Natural killer cell treated with Interleukin-12 subunit alpha and Interleukin-12 subunit beta and Interleukin-15 and Interleukin-18, amount 100 ng/mL, for 72 hours (primary cell): ENCODE measurements around the gene B4GALT6. TPM values are rescaled to one million over a fixed set of nuclear protein-coding genes. Genes with fewer than 3 reads are reported as not detected.
A peak's percentile ranks its signal among the peaks of the same experiment; 100 is the strongest.

Experiments
- ATAC-seq, 2 donors: fragments of 150-1000 bp; cut with Tn5 transposase in 1 of 2; sonication (Bioruptor Pico), chemical (Tn5 transposase) in 1 of 2; 2 replicates each; pipeline ENCODE4 v1.10.0; 2021
- DNase-seq: peaks from one replicate; pipeline ENCODE4 v3.0.0; 2022; ENCODE audit warnings: low spot score
- H3K27ac Mint-ChIP-seq, 2 donors: 1 replicate in 1 of 2; 2 replicates in 1 of 2; pipeline ENCODE4 v1.8.0; 2022; ENCODE audit warnings: mixed read lengths in 2 of 2, mild to moderate bottlenecking in 1 of 2, moderate library complexity in 1 of 2
- H3K27me3 Mint-ChIP-seq, 2 donors: 1 replicate in 1 of 2; 2 replicates in 1 of 2; pipeline ENCODE4 v1.8.0; 2022; ENCODE audit warnings: mixed read lengths in 2 of 2
- H3K36me3 Mint-ChIP-seq: one replicate; pipeline ENCODE4 v1.8.0; 2022; ENCODE audit warnings: mixed read lengths
- H3K4me1 Mint-ChIP-seq, 2 donors: 1 replicate in 1 of 2; 2 replicates in 1 of 2; pipeline ENCODE4 v1.8.0; 2022; ENCODE audit warnings: low read depth in 2 of 2, mixed read lengths in 2 of 2, mild to moderate bottlenecking in 1 of 2
- H3K4me3 Mint-ChIP-seq: one replicate; pipeline ENCODE4 v1.8.0; 2022; ENCODE audit warnings: mixed read lengths
- H3K9me3 Mint-ChIP-seq: 2 replicates; pipeline ENCODE4 v1.8.0; 2022; ENCODE audit warnings: mixed read lengths
- total RNA-seq, 2 donors: library from RNA; stranded (reverse); gene quantifications; one replicate each; pipeline ENCODE4 v1.2.3, GENCODE V29; 2022

Gene B4GALT6
- total RNA-seq, 2 donors from 2014 or later = 2.3 to 23.6 TPM

GRCh38 chr18:31680831-31681568, 3.4 kb downstream of the B4GALT6 start:
- ATAC-seq = no peak
- Mint-ChIP-seq H3K27me3 (peaks cover 0 to 5% of the 10 kb centered on the region in 2 donors), H3K36me3 (no peaks in the 10 kb centered on the region), H3K27ac (peak overlapping the region in 1 of 2 donors; percentile 57), H3K4me1 (peaks cover 36 to 53% of the 10 kb centered on the region in 2 donors), H3K4me3 (no peak overlapping the region), H3K9me3 (no peaks in the 10 kb centered on the region)
- DNase-seq = no peak

- no peak for DNase-seq
- peaks cover 0 to 5% of the 10 kb centered on the region in 2 donors for H3K27me3 Mint-ChIP-seq
- ATAC-seq = no peak
- no peaks in the 10 kb centered on the region for H3K9me3 Mint-ChIP-seq
- peak overlapping the region in 1 of 2 donors; percentile 26 for H3K27ac Mint-ChIP-seq
- no peak overlapping the region for H3K4me3 Mint-ChIP-seq
- H3K4me1 Mint-ChIP-seq = peaks cover 36 to 51% of the 10 kb centered on the region in 2 donors
- H3K36me3 Mint-ChIP-seq = no peaks in the 10 kb centered on the region
Observed at GRCh38 chr18:31680433-31680811, 4.0 kb downstream of the B4GALT6 start.

- H3K27me3 Mint-ChIP-seq = peaks cover 0 to 5% of the 10 kb centered on the region in 2 donors
- DNase-seq = no peak
- H3K27ac Mint-ChIP-seq = peak overlapping the region in 1 of 2 donors; percentile 26
- H3K36me3 Mint-ChIP-seq = no peaks in the 10 kb centered on the region
- no peaks in the 10 kb centered on the region for H3K9me3 Mint-ChIP-seq
- no peak overlapping the region for H3K4me3 Mint-ChIP-seq
- no peak for ATAC-seq
- H3K4me1 Mint-ChIP-seq = peaks cover 41 to 55% of the 10 kb centered on the region in 2 donors
Observed at GRCh38 chr18:31679791-31680432, 4.5 kb downstream of the B4GALT6 start.

GRCh38 chr18:31679133-31679742, 5.1 kb downstream of the B4GALT6 start:
- Mint-ChIP-seq H3K4me1 (peaks cover 40 to 54% of the 10 kb centered on the region in 2 donors), H3K27me3 (peaks cover 0 to 5% of the 10 kb centered on the region in 2 donors), H3K4me3 (no peak overlapping the region), H3K27ac (peak overlapping the region in 1 of 2 donors; percentile 46), H3K9me3 (no peaks in the 10 kb centered on the region), H3K36me3 (no peaks in the 10 kb centered on the region)
- ATAC-seq (no peak), DNase-seq (no peak)

- DNase-seq (no peak), ATAC-seq (no peak)
- H3K4me3 Mint-ChIP-seq = no peak overlapping the region
- H3K27ac Mint-ChIP-seq = peak overlapping the region in 1 of 2 donors; percentile 46
- no peaks in the 10 kb centered on the region for H3K9me3 Mint-ChIP-seq
- no peaks in the 10 kb centered on the region for H3K27me3 Mint-ChIP-seq
- H3K36me3 Mint-ChIP-seq = no peaks in the 10 kb centered on the region
- peaks cover 32 to 47% of the 10 kb centered on the region in 2 donors for H3K4me1 Mint-ChIP-seq
Observed at GRCh38 chr18:31678425-31678824, 6.0 kb downstream of the B4GALT6 start.

- H3K27me3 Mint-ChIP-seq = no peaks in the 10 kb centered on the region
- no peaks in the 10 kb centered on the region for H3K9me3 Mint-ChIP-seq
- no peak for ATAC-seq
- H3K4me3 Mint-ChIP-seq = no peak overlapping the region
- peak overlapping the region in 1 of 2 donors; percentile 27 for H3K27ac Mint-ChIP-seq
- H3K4me1 Mint-ChIP-seq = peaks cover 24 to 43% of the 10 kb centered on the region in 2 donors
- no peak for DNase-seq
- H3K36me3 Mint-ChIP-seq = no peaks in the 10 kb centered on the region
Observed at GRCh38 chr18:31677592-31677991, 6.8 kb downstream of the B4GALT6 start.

GRCh38 chr18:31675404-31675803, 9.0 kb downstream of the B4GALT6 start:
- no peaks in the 10 kb centered on the region for H3K27me3 Mint-ChIP-seq
- H3K9me3 Mint-ChIP-seq = no peaks in the 10 kb centered on the region
- H3K36me3 Mint-ChIP-seq = no peaks in the 10 kb centered on the region
- peak overlapping the region in 1 of 2 donors; percentile 23 for H3K27ac Mint-ChIP-seq
- H3K4me1 Mint-ChIP-seq = peaks cover 13 to 32% of the 10 kb centered on the region in 2 donors
- H3K4me3 Mint-ChIP-seq = no peak overlapping the region
- ATAC-seq (no peak), DNase-seq (no peak)

GRCh38 chr18:31672628-31673135, 11.7 kb downstream of the B4GALT6 start:
- Mint-ChIP-seq H3K27me3 (no peaks in the 10 kb centered on the region), H3K4me1 (peaks cover 8 to 11% of the 10 kb centered on the region in 2 donors), H3K36me3 (no peaks in the 10 kb centered on the region), H3K9me3 (no peaks in the 10 kb centered on the region), H3K27ac (no peak overlapping the region), H3K4me3 (no peak overlapping the region)
- ATAC-seq = no peak
- DNase-seq = no peak

- Mint-ChIP-seq H3K4me1 (peaks cover 8% of the 10 kb centered on the region in 2 donors), H3K27ac (no peak overlapping the region), H3K9me3 (no peaks in the 10 kb centered on the region), H3K36me3 (no peaks in the 10 kb centered on the region), H3K27me3 (no peaks in the 10 kb centered on the region), H3K4me3 (no peak overlapping the region)
- DNase-seq (no peak), ATAC-seq (no peak)
Observed at GRCh38 chr18:31671951-31672350, 12.4 kb downstream of the B4GALT6 start.

GRCh38 chr18:31669541-31669940, 14.8 kb downstream of the B4GALT6 start:
- Mint-ChIP-seq H3K27me3 (no peaks in the 10 kb centered on the region), H3K4me3 (no peak overlapping the region), H3K4me1 (peaks cover 0 to 3% of the 10 kb centered on the region in 2 donors), H3K9me3 (no peaks in the 10 kb centered on the region), H3K27ac (no peak overlapping the region), H3K36me3 (no peaks in the 10 kb centered on the region)
- no peak for ATAC-seq
- DNase-seq = no peak

GRCh38 chr18:31667185-31667584, 17.2 kb downstream of the B4GALT6 start:
- H3K27ac Mint-ChIP-seq = no peak overlapping the region
- no peak for DNase-seq
- no peaks in the 10 kb centered on the region for H3K36me3 Mint-ChIP-seq
- no peaks in the 10 kb centered on the region for H3K27me3 Mint-ChIP-seq
- H3K9me3 Mint-ChIP-seq = no peaks in the 10 kb centered on the region
- no peak overlapping the region for H3K4me3 Mint-ChIP-seq
- no peak for ATAC-seq
- peaks cover 0 to 3% of the 10 kb centered on the region in 2 donors for H3K4me1 Mint-ChIP-seq

GRCh38 chr18:31666055-31666454, 18.3 kb downstream of the B4GALT6 start:
- Mint-ChIP-seq H3K36me3 (no peaks in the 10 kb centered on the region), H3K4me1 (peaks cover 0 to 3% of the 10 kb centered on the region in 2 donors), H3K9me3 (no peaks in the 10 kb centered on the region), H3K27ac (no peak overlapping the region), H3K4me3 (no peak overlapping the region), H3K27me3 (no peaks in the 10 kb centered on the region)
- DNase-seq (no peak), ATAC-seq (no peak)

- no peak for ATAC-seq
- H3K27me3 Mint-ChIP-seq = no peaks in the 10 kb centered on the region
Observed at GRCh38 chr18:31664101-31664500, 20.3 kb downstream of the B4GALT6 start.

GRCh38 chr18:31661965-31662364, 22.4 kb downstream of the B4GALT6 start:
- Mint-ChIP-seq H3K27ac (no peak overlapping the region), H3K36me3 (no peaks in the 10 kb centered on the region), H3K4me3 (no peak overlapping the region), H3K27me3 (no peaks in the 10 kb centered on the region), H3K4me1 (peaks cover 21 to 27% of the 10 kb centered on the region in 2 donors), H3K9me3 (no peaks in the 10 kb centered on the region)
- DNase-seq (no peak), ATAC-seq (no peak)

More at GRCh38 chr18:31664101-31664500, 20.3 kb downstream of the B4GALT6 start:
- no peaks in the 10 kb centered on the region for H3K36me3 Mint-ChIP-seq
- H3K9me3 Mint-ChIP-seq = no peaks in the 10 kb centered on the region
- H3K27ac Mint-ChIP-seq = no peak overlapping the region
- H3K4me1 Mint-ChIP-seq = peaks cover 5 to 12% of the 10 kb centered on the region in 2 donors
- no peak overlapping the region for H3K4me3 Mint-ChIP-seq
- DNase-seq = no peak
